ENCODE measurements around the gene HSPA1B. TPM values are rescaled to one million over a fixed set of nuclear protein-coding genes. Genes with fewer than 3 reads are reported as not detected.
"Not testable (repeated sequence)": the region's sequence is repeated elsewhere in the genome, so short reads cannot be mapped to it uniquely, and the experiment has no call there.

The HSPA1B gene
- total RNA-seq, 1 donor = 13.3 TPM

DNA sequence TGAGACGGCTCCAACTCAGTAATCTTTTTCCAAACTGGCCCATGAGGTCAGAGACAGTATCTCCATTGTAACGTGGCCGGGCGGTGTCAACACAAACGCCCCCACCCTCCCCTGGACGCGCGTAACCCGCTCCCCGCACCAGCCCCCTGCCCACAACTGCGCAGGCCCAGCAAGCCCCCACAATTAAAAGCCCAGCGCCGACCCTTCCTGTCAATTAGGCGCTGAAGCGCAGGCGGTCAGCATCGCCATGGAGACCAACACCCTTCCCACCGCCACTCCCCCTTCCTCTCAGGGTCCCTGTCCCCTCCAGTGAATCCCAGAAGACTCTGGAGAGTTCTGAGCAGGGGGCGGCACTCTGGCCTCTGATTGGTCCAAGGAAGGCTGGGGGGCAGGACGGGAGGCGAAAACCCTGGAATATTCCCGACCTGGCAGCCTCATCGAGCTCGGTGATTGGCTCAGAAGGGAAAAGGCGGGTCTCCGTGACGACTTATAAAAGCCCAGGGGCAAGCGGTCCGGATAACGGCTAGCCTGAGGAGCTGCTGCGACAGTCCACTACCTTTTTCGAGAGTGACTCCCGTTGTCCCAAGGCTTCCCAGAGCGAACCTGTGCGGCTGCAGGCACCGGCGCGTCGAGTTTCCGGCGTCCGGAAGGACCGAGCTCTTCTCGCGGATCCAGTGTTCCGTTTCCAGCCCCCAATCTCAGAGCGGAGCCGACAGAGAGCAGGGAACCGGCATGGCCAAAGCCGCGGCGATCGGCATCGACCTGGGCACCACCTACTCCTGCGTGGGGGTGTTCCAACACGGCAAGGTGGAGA lies 12.3 kb upstream of the HSPA1B start, which contains the start of the genes HSPA1A and HSPA1L:
HSPA1A (plus strand) TSS at position 519 of the 814 bp plus-strand sequence; CDS start at position 733, 214 bp downstream.
HSPA1L (minus strand) TSS at position 259 of the 814 bp plus-strand sequence. CDS start 3,311 bp downstream, outside the sequence.
- Histone ChIP-seq H3K27me3 (ENCODE audit: insufficient read depth, low read length) (no peaks in the 10 kb centered on the region), H3K9me3 (ENCODE audit: low read depth, low read length) (no peaks in the 10 kb centered on the region), H3K4me3 (ENCODE audit: low read length) (peak within 1 kb of the TSS; percentile 64), H3K4me1 (ENCODE audit: insufficient read depth, low read length) (peaks cover 49% of the 10 kb centered on the region)

DNA sequence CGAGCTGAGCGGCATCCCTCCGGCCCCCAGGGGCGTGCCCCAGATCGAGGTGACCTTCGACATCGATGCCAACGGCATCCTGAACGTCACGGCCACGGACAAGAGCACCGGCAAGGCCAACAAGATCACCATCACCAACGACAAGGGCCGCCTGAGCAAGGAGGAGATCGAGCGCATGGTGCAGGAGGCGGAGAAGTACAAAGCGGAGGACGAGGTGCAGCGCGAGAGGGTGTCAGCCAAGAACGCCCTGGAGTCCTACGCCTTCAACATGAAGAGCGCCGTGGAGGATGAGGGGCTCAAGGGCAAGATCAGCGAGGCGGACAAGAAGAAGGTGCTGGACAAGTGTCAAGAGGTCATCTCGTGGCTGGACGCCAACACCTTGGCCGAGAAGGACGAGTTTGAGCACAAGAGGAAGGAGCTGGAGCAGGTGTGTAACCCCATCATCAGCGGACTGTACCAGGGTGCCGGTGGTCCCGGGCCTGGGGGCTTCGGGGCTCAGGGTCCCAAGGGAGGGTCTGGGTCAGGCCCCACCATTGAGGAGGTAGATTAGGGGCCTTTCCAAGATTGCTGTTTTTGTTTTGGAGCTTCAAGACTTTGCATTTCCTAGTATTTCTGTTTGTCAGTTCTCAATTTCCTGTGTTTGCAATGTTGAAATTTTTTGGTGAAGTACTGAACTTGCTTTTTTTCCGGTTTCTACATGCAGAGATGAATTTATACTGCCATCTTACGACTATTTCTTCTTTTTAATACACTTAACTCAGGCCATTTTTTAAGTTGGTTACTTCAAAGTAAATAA lies 10.2 kb upstream of the HSPA1B start:
- peaks cover 62% of the 10 kb centered on the region for H3K4me1 ChIP-seq (ENCODE audit: insufficient read depth, low read length)
- H3K9me3 ChIP-seq (ENCODE audit: low read depth, low read length); H3K27me3 ChIP-seq (ENCODE audit: insufficient read depth, low read length): not testable (repeated sequence)
- H3K4me3 ChIP-seq (ENCODE audit: low read length) = peak overlapping the region; percentile 67

DNA sequence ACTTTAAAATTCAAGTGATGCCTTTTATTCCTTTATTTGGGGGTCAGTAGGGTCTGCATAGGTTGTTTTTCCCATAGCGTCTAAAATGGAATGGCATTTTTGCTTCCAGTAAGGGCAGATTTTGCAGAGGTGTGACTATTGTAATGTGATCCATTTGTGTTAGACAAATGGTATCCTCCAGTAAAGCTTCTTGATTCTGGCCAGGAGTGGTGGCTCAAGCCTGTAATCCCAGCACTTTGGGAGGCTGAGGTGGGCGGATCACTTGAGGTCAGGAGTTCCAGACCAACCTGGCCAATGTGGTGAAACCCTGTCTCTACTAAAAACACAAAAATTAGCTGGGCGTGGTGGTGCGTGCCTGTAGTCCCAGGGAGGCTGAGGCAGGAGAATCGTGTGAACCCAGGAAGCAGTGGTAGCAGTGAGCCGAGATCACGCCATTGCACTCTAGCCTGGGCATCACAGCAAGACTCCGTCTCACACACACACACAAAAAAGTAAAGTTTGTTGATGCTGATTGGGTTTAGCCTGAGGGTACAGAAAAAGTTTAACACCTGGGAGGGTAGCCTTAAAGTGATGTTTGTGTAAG lies 9.5 kb upstream of the HSPA1B start:
- Histone ChIP-seq H3K4me1 (ENCODE audit: insufficient read depth, low read length) (peaks cover 62% of the 10 kb centered on the region), H3K4me3 (ENCODE audit: low read length) (peak overlapping the region; percentile 67)
- not testable (repeated sequence) for H3K9me3 ChIP-seq (ENCODE audit: low read depth, low read length); H3K27me3 ChIP-seq (ENCODE audit: insufficient read depth, low read length)

DNA sequence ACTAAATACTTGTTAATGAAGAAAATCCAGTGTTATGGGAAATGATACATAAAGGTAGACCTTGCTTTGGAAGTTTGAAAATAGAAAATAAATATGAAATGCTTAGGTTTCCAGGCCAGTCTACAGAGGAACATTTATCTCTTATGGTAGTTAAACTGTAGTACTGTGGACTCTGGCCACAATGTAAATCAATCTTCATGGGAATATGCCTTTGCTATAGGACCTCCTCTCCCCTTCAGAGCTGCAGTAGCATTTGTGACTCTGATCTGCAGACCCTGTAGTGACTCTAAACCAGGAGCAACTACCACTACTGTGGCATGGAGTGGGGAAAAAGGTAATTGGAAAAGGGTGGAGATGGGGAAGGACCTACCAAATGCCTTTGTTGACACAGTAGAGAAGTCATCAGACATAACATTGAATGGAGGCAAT lies 7.7 kb upstream of the HSPA1B start:
- H3K4me1 ChIP-seq (ENCODE audit: insufficient read depth, low read length) = peaks cover 64% of the 10 kb centered on the region
- no peaks in the 10 kb centered on the region for H3K9me3 ChIP-seq (ENCODE audit: low read depth, low read length)
- no peak overlapping the region for H3K4me3 ChIP-seq (ENCODE audit: low read length)
- no peaks in the 10 kb centered on the region for H3K27me3 ChIP-seq (ENCODE audit: insufficient read depth, low read length)

DNA sequence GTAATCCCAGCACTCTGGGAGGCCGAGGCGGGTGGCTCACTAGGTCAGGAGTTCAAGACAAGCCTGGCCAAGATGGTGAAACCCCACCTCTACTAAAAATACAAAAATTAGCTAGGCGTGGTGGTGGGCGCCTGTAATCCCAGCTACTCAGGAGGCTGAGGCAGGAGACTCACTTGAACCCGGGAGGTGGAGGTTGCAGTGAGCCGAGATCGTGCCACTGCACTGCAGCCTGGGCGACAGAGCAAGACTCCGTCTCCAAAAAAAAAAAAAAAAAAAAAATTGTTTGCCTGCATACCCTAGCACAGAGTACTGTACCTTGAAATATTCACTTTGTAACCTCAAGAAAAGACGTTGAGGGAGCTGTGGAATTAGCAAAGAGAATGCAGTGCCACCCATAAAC lies 7.1 kb upstream of the HSPA1B start:
- H3K4me1 ChIP-seq (ENCODE audit: insufficient read depth, low read length) = peaks cover 64% of the 10 kb centered on the region
- not testable (repeated sequence) for H3K4me3 ChIP-seq (ENCODE audit: low read length); H3K27me3 ChIP-seq (ENCODE audit: insufficient read depth, low read length)

DNA sequence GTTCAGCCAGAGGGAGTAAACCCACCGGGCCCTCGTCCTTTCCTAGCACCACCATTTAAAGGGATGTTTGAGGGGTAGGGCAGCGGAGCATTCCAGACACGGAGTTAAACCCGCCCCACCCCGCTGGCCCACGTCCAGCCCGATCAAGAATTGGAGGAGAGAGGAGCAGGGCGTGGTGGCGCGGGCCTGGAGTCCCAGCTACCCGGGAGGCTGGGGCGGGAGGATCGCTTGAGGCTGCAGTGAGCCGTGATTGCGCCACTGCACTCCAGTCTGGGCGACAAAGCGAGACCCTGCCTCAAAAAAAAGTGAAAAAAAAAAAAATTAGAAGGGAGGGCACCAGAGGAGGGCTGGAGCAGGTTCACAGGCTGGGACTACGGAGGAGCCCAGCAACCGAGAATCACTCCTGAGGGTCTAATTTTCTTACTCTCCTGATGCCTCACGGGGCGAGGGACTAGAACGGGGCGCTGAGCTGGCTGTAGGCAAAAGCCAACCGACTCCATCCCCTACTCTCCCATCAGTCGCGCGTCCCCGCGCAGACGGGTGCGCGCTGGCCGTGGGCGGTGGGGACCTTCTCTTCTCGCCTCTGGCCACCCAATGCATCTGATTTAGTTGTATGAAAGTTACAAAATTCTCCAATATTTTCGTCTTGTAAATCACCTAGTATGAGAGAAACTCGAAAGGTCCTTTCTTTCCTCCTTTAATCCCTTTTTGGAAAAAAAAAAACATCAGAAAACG lies 6.1 kb upstream of the HSPA1B start:
- Histone ChIP-seq H3K27me3 (ENCODE audit: insufficient read depth, low read length) (no peaks in the 10 kb centered on the region), H3K4me1 (ENCODE audit: insufficient read depth, low read length) (peaks cover 70% of the 10 kb centered on the region), H3K9me3 (ENCODE audit: low read depth, low read length) (no peaks in the 10 kb centered on the region), H3K4me3 (ENCODE audit: low read length) (peak overlapping the region; percentile 62)

More for the DNA sequence above, 7.1 kb upstream of the HSPA1B start:
- not testable (repeated sequence) for H3K9me3 ChIP-seq (ENCODE audit: low read depth, low read length)

DNA sequence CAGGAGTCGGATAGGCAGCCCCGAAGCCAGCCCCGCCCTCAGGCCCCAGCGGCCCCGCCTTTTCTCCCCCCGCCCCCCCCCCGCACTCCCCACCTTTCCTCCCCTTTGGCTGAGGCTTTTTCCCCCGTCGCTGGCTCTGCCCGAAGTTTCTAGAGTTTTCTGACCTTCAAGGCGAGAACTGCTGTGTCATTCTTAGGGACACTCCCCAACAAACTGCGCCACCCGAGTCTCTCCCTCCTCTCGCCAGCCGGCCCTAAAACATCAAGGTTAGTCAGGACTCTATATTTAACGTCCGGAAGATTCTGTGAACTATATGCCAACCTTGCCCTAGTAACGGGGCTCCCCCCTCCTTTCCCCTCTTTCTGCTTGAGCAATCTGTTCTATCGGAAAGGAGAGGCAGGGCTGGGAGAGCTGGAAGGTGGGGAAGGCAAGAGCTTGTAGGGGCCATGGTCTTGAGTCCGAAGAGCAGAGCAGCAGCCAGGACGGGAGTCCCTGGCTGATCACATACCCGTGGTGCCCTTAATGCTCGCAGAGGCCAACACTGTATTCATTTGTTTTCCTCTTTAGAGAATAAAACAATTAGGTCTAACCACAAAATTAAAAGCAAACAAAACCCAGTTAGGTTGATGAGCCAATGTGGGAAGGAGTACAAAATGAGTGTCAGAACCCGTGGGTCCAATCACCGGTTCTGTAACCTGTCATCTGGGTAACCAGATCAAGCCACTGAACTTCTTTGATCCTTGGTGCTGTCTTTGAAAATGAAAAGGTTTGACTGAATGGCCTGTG lies 5.3 kb upstream of the HSPA1B start:
- Histone ChIP-seq H3K4me3 (ENCODE audit: low read length) (peak overlapping the region; percentile 62), H3K9me3 (ENCODE audit: low read depth, low read length) (no peaks in the 10 kb centered on the region), H3K4me1 (ENCODE audit: insufficient read depth, low read length) (peaks cover 75% of the 10 kb centered on the region), H3K27me3 (ENCODE audit: insufficient read depth, low read length) (no peaks in the 10 kb centered on the region)

DNA sequence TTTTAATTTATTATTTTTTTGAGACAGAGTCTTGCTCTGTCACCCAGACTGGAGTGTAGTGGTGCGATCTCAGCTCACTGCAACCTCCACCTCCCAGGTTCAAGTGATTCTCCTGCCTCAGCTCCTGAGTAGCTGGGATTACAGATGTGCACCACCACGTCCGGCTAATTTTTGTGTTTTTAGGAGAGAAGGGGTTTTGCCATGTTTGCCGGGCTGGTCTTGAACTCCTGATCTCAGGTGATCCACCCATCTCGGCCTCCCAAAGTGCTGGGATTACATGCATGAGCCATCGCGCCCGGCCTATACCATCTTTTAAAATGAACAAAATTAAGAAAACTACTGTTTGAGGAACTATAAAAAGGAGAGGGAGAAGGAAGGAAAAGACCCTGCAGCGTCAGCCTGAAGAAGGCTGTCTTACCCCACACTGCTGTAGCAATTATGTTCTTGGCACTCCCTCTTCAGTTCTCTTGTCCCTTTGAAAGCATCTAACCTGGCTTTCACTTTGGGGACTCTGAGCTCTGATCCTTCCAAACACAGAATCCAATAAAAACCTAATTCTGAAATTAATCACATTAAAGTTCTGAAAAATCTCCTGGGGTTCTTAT lies 3.8 kb upstream of the HSPA1B start:
- not testable (repeated sequence) for H3K4me3 ChIP-seq (ENCODE audit: low read length)
- H3K4me1 ChIP-seq (ENCODE audit: insufficient read depth, low read length) = peaks cover 66% of the 10 kb centered on the region

DNA sequence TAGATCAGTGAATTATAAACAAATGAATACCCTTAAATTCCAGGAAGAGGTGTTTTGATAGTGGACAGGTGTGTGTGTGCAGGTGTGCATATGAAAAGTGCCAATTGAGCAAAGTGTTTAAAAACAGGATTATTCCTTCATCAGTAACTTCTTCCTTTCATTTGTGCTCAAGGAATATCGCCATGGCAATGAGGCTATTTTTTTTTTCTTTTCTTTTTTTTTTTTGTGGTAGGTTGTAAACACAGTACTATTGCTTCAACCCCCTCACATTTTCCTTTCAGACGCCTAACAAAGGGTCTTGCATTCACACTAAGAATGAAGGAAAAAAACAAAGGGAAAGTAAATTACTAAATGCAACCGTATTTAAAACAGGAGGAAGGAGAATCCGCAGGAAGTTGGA lies 2.0 kb upstream of the HSPA1B start:
- H3K9me3 ChIP-seq (ENCODE audit: low read depth, low read length) = no peaks in the 10 kb centered on the region
- H3K27me3 ChIP-seq (ENCODE audit: insufficient read depth, low read length) = no peaks in the 10 kb centered on the region
- no peak overlapping the region for H3K4me3 ChIP-seq (ENCODE audit: low read length)
- H3K4me1 ChIP-seq (ENCODE audit: insufficient read depth, low read length) = peaks cover 56% of the 10 kb centered on the region

More for the DNA sequence above, 3.8 kb upstream of the HSPA1B start:
- not testable (repeated sequence) for H3K27me3 ChIP-seq (ENCODE audit: insufficient read depth, low read length); H3K9me3 ChIP-seq (ENCODE audit: low read depth, low read length)

DNA sequence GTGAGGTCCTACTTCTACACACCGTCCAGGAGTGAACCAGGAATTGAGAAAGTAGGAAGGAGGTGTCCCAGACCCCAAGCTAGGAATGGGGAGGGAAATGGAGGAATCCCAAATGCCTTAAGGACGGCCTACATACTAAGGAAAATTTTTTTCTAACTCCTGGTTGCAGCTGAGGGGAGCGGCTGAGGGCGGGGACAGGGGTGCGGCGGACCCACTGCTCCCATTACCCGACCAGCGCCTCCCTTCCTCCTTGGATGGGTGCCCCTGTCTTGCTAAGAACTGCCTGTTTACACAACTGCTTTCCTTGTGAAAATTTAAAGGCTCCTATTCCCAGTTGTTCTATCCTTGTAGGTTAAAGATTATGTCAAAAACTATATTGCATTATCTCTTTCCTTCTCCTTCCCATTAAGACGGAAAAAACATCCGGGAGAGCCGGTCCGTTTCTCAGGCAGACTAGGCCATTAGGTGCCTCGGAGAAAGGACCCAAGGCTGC lies 699 bp upstream of the HSPA1B start:
- H3K4me1 ChIP-seq (ENCODE audit: insufficient read depth, low read length) = peaks cover 58% of the 10 kb centered on the region
- H3K4me3 ChIP-seq (ENCODE audit: low read length) = peak overlapping the region; percentile 61

DNA sequence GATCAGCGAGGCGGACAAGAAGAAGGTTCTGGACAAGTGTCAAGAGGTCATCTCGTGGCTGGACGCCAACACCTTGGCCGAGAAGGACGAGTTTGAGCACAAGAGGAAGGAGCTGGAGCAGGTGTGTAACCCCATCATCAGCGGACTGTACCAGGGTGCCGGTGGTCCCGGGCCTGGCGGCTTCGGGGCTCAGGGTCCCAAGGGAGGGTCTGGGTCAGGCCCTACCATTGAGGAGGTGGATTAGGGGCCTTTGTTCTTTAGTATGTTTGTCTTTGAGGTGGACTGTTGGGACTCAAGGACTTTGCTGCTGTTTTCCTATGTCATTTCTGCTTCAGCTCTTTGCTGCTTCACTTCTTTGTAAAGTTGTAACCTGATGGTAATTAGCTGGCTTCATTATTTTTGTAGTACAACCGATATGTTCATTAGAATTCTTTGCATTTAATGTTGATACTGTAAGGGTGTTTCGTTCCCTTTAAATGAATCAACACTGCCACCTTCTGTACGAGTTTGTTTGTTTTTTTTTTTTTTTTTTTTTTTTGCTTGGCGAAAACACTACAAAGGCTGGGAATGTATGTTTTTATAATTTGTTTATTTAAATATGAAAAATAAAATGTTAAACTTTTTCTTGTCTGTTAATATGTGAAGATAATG lies 2.2 kb downstream of the HSPA1B start:
- Histone ChIP-seq H3K27me3 (ENCODE audit: insufficient read depth, low read length) (no peaks in the 10 kb centered on the region), H3K4me1 (ENCODE audit: insufficient read depth, low read length) (peaks cover 55% of the 10 kb centered on the region)

More for the DNA sequence above, 699 bp upstream of the HSPA1B start:
- Histone ChIP-seq H3K27me3 (ENCODE audit: insufficient read depth, low read length) (no peaks in the 10 kb centered on the region), H3K9me3 (ENCODE audit: low read depth, low read length) (no peaks in the 10 kb centered on the region)

DNA sequence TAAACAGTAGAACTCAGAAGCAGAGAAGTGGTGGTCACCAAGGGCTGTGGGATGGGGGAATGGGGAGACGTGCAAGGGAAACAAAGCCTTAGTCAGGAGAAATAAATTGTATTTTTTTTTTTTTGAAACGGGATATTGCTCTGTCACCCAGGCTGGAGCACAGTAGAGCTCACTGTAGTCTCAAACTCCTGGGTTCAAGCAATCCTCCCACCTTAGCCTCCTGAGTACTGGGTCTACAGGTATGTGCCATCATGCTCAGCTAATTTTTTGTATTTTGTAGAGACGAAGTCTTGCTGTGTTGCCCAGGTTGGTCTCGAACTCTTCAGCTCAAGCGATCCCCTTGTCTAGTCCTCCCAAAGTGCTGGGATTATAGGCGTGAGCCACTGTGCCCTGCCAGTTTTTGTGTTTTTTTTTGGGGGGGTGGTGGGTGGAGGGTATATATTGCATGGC lies 3.4 kb downstream of the HSPA1B start:
- Histone ChIP-seq H3K9me3 (ENCODE audit: low read depth, low read length) (no peaks in the 10 kb centered on the region), H3K4me3 (ENCODE audit: low read length) (peak overlapping the region; percentile 59), H3K27me3 (ENCODE audit: insufficient read depth, low read length) (no peaks in the 10 kb centered on the region), H3K4me1 (ENCODE audit: insufficient read depth, low read length) (peaks cover 62% of the 10 kb centered on the region)

More for the DNA sequence above, 2.2 kb downstream of the HSPA1B start:
- H3K9me3 ChIP-seq (ENCODE audit: low read depth, low read length) = no peaks in the 10 kb centered on the region
- H3K4me3 ChIP-seq (ENCODE audit: low read length) = peak overlapping the region; percentile 59
